Endothelial cell of umbilical vein (primary cell): ENCODE measurements around the gene PDHX. TPM values are rescaled to one million over a fixed set of nuclear protein-coding genes. Genes with fewer than 3 reads are reported as not detected.

Source experiments
- BruUV-seq: library from RNA; stranded (reverse); fragments of 400-500 nt; replicated peaks from 2 replicates; lab custom pipeline; 2021; lab: Mats Ljungman, UMichigan
- CTCF ChIA-PET: fragments of 300-600, 350-600 bp; sonication (Branson Sonifier 250); formaldehyde crosslinking; loops from one replicate; lab custom pipeline; 2021; ENCODE audit warnings: antibody characterized with exemption, inconsistent platforms; lab: Charles Lee
- POLR2A ChIA-PET: fragments of 300-600, 350-600 bp; sonication (Branson Sonifier 250); formaldehyde crosslinking; loops from one replicate; lab custom pipeline; 2021; ENCODE audit warnings: antibody characterized with exemption, inconsistent platforms; lab: Charles Lee
- DNase-seq: peaks from one replicate; pipeline ENCODE4 v3.0.0-alpha.2; 2011; ENCODE audit warnings: low read depth, low spot score
- FAIRE-seq: peaks from 2 replicates; lab custom pipeline; 2011; peaks lifted over from hg19 to GRCh38; lab: Jason Lieb, UNC
- H2AFZ ChIP-seq: 2 replicates; pipeline ENCODE4 v1.6.0; 2012; ENCODE audit warnings: low read depth, low read length, control low read depth, inconsistent platforms
- H3K27ac ChIP-seq: 2 replicates; pipeline ENCODE4 v1.5.1; 2011; ENCODE audit warnings: low read depth, mild to moderate bottlenecking, control low read depth, low read length, moderate library complexity; ENCODE audit not compliant: insufficient read depth
- H3K27me3 ChIP-seq, 2 experiments: 2 replicates each; pipeline versions ENCODE4 v1.6.0 to v1.6.1; 2011; ENCODE audit warnings: low read length in 2 of 2, mixed read lengths in 1 of 2; ENCODE audit not compliant: control insufficient read depth in 2 of 2, insufficient read depth in 2 of 2
- H3K36me3 ChIP-seq, 2 experiments: 2 replicates in 1 of 2; 3 replicates in 1 of 2; pipeline ENCODE4 v1.5.1; 2011; ENCODE audit warnings: low read length in 2 of 2, mild to moderate bottlenecking in 1 of 2, moderate library complexity in 1 of 2; ENCODE audit not compliant: control insufficient read depth in 2 of 2, insufficient read depth in 2 of 2; ENCODE audit errors: extremely low read depth in 1 of 2
- H3K4me1 ChIP-seq: 3 replicates; pipeline ENCODE4 v1.5.1; 2011; ENCODE audit warnings: mild to moderate bottlenecking, low read length; ENCODE audit not compliant: control insufficient read depth, insufficient read depth; ENCODE audit errors: extremely low read depth
- H3K4me2 ChIP-seq: 2 replicates; pipeline ENCODE4 v1.6.1; 2011; ENCODE audit warnings: low read length, control low read depth, mixed read lengths; ENCODE audit not compliant: insufficient read depth
- H3K4me3 ChIP-seq, 3 experiments: fragments of 200-600 bp in 1 of 3; sonication (generic), shearing (Covaris generic) in 1 of 3; replicated peaks in 1 of 3; 2 replicates each; pipeline ENCODE4 v1.5.1; 2011 to 2016; ENCODE audit warnings: control low read depth in 3 of 3, low read length in 3 of 3, mild to moderate bottlenecking in 2 of 3, inconsistent platforms in 1 of 3, low read depth in 1 of 3, moderate library complexity in 1 of 3; ENCODE audit not compliant: insufficient read depth in 1 of 3
- H3K79me2 ChIP-seq: 2 replicates; pipeline ENCODE4 v1.6.0; 2012; ENCODE audit warnings: low read length, inconsistent platforms; ENCODE audit not compliant: control insufficient read depth, insufficient read depth
- H3K9ac ChIP-seq: replicated peaks from 2 replicates; pipeline ENCODE3; 2011; ENCODE audit warnings: low read length, control low read depth; ENCODE audit not compliant: insufficient read depth; ENCODE audit errors: extremely low read depth
- H3K9me1 ChIP-seq: replicated peaks from 3 replicates; pipeline ENCODE4 v1.6.0; 2011; ENCODE audit warnings: mild to moderate bottlenecking, low read length; ENCODE audit not compliant: control insufficient read depth, insufficient read depth; ENCODE audit errors: extremely low read depth
- H3K9me3 ChIP-seq: replicated peaks from 2 replicates; pipeline ENCODE4 v1.5.1; 2012; ENCODE audit warnings: low read length, inconsistent platforms; ENCODE audit not compliant: control insufficient read depth, insufficient read depth
- H4K20me1 ChIP-seq: replicated peaks from 2 replicates; pipeline ENCODE3; 2011; ENCODE audit warnings: mild to moderate bottlenecking, low read length; ENCODE audit not compliant: control insufficient read depth, insufficient read depth; ENCODE audit errors: extremely low read depth
- CTCF ChIP-seq, 2 donors: IDR thresholded peaks; 1 replicate in 1 of 2; 2 replicates in 1 of 2; pipeline ENCODE4 v1.5.1; 2011; ENCODE audit warnings: low read length in 2 of 2, mild to moderate bottlenecking in 2 of 2, moderate library complexity in 2 of 2, control low read depth in 1 of 2, inconsistent platforms in 1 of 2, low read depth in 1 of 2; ENCODE audit not compliant: insufficient read depth in 1 of 2; ENCODE audit errors: extremely low read depth in 1 of 2
- EZH2 ChIP-seq: IDR thresholded peaks from 2 replicates; pipeline ENCODE4 v1.6.1; 2012; ENCODE audit warnings: borderline replicate concordance, low read depth, mild to moderate bottlenecking, moderate library complexity, low read length, inconsistent platforms; ENCODE audit not compliant: severe bottlenecking
- FOS ChIP-seq: IDR thresholded peaks from 2 replicates; pipeline ENCODE4 v1.6.1; 2011; ENCODE audit warnings: mild to moderate bottlenecking, low read length, moderate library complexity, borderline replicate concordance; ENCODE audit not compliant: insufficient read depth
- GATA2 ChIP-seq: IDR thresholded peaks from 2 replicates; pipeline ENCODE4 v1.7.0; 2011; ENCODE audit warnings: low read depth, mild to moderate bottlenecking, moderate library complexity, mixed read lengths, low read length; ENCODE audit not compliant: insufficient read length, insufficient read depth
- JUN ChIP-seq: IDR thresholded peaks from 2 replicates; pipeline ENCODE4 v1.6.1; 2011; ENCODE audit warnings: borderline replicate concordance, low read depth; ENCODE audit not compliant: insufficient read length, insufficient read depth
- MAX ChIP-seq: IDR thresholded peaks from 2 replicates; pipeline ENCODE4 v1.6.1; 2011; ENCODE audit not compliant: insufficient read depth, insufficient read length
- MYC ChIP-seq: IDR thresholded peaks from one replicate; pipeline ENCODE4 v1.6.1; 2011; ENCODE audit warnings: mild to moderate bottlenecking, low read depth, low read length
- POLR2A ChIP-seq: IDR thresholded peaks from 2 replicates; pipeline ENCODE4 v1.6.1; 2012; ENCODE audit warnings: low read depth, mild to moderate bottlenecking, control low read depth, low read length
- POLR2AphosphoS5 ChIP-seq: IDR thresholded peaks from 2 replicates; pipeline ENCODE4 v1.6.1; 2012; ENCODE audit warnings: low read depth, mild to moderate bottlenecking, control low read depth, low read length, moderate library complexity; ENCODE audit not compliant: insufficient read depth
- dilution Hi-C: fragments of 300-500 bp; cut with MboI; formaldehyde crosslinking; loops from one replicate; pipeline ENCODE4 v1.15.0; 2019; ENCODE audit warnings: low sequenced_read_pairs; ENCODE audit not compliant: extremely low pct_ligation_motif_present
- intact Hi-C: fragments of 100-400 bp; cut with micrococcal nuclease; formaldehyde crosslinking; loops from one replicate; pipeline ENCODE4 v1.10.0; 2022
- polyA plus RNA-seq, 4 experiments: library from polyadenylated mRNA; depleted of rRNA in 3 of 4; stranded (reverse) in 3 of 4; unstranded in 1 of 4; fragments of >200 nt; gene quantifications; 2 replicates each; pipeline versions ENCODE4 v1.2.1 to v1.2.3, GENCODE V29; 2011 to 2012; ENCODE audit warnings: missing spikeins in 1 of 4
- total RNA-seq: library from RNA; stranded (reverse); gene quantifications from 2 replicates; pipeline ENCODE4 v1.2.3, GENCODE V29; 2021

PDHX gene
- total and polyA plus RNA-seq, 2 donors (not counting 3 experiments of a cell fraction or from before 2014, with no cell fraction given): 10.5 to 30.5 TPM

- H3K79me2 ChIP-seq: no peaks in the 10 kb centered on the region
- intact Hi-C loops: loop anchor here (5.0 kb wide), 2 partner anchors 46 to 136 kb away; no protein-coding TSS in a partner anchor
- H3K9me3 ChIP-seq: no peaks in the 10 kb centered on the region
- no TSS peak for BruUV-seq
- TF ChIP-seq MAX (no peak), EZH2 (no peak), CTCF (IDR thresholded peaks at IDR 0.05; ENCODE audit: extremely low read depth in 1 of 2, insufficient read depth in 1 of 2, low read depth in 1 of 2, low read length in 2 of 2) (no peak), FOS (no peak), JUN (no peak), POLR2AphosphoS5 (no peak), MYC (no peak), GATA2 (no peak), POLR2A (no peak)
- H3K9ac ChIP-seq: no peak overlapping the region
- H3K27me3 ChIP-seq: no peaks in the 10 kb centered on the region
- ChIA-PET POLR2A (no interaction called here), CTCF (interaction anchor here (0.9 to 2.5 kb wide), 7 partner anchors 11 to 144 kb away, joined by 3 to 8 read pairs (median 4); no protein-coding TSS in a partner anchor)
- no peak overlapping the region for H3K4me2 ChIP-seq
- no peaks in the 10 kb centered on the region for H3K9me1 ChIP-seq
- H3K4me3 ChIP-seq: no peak overlapping the region
- H4K20me1 ChIP-seq: no peaks in the 10 kb centered on the region
- FAIRE-seq (no peak), DNase-seq (no peak)
- peaks cover 33% of the 10 kb centered on the region for H3K4me1 ChIP-seq
- H3K27ac ChIP-seq: peak overlapping the region; percentile 82
- no peaks in the 10 kb centered on the region for H3K36me3 ChIP-seq
- dilution Hi-C loops: no loop called here
- no peak overlapping the region for H2AFZ ChIP-seq
These were observed 114.9 kb downstream of the PDHX start for GRCh38 chr11:35031346-35031745.
